Measurements from ENCODE around the gene LFNG.
"Not testable (repeated sequence)": the region's sequence is repeated elsewhere in the genome, so short reads cannot be mapped to it uniquely, and the experiment has no call there.

LFNG gene

DNA sequence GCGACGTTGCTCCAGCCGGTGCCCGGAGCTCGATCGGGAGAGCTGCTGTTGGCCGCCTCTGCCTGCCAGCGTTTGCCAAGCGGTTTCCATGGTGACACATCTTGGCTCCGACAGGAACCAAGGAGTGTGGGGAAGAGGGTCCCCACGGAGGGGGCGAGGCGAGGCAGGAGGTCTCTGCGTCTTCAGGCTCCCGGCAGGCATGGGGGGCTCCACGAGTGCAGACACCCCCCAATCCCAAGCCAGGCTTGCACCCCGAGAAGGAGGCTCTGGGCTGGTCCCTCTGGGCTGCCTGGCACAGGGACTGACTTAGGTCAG is 12.2 kb downstream of the LFNG start:
- not testable (repeated sequence) for DNase-seq

DNA sequence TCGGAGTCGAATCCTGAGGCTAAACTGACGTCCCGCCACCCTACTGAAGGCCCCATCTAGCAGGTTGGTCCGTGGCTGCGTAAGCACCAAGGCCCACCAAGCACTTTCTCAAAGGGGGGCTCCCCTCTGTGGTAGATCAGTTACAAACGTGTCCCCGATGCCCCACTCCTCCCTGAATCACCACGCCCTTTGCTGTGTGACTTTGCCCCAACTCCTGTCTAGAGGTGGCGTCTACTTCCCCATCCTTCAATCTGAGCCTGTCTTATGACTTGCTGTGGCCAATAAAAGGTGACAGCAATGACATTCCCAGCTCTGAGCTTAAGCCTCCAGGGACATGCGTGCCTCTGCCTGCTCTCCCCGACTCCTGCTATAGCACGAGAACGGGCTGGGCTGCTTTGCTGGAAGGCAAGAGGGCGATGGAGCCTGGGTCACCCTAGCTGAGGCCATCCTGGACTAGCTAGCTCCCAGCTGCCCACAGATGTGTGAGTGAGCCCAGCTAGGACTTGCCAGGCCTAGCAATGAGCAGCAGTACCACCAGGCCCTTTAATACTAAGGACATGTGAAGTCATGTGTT is 12.7 kb downstream of the LFNG start:
- DNase-seq: not testable (repeated sequence)

DNA sequence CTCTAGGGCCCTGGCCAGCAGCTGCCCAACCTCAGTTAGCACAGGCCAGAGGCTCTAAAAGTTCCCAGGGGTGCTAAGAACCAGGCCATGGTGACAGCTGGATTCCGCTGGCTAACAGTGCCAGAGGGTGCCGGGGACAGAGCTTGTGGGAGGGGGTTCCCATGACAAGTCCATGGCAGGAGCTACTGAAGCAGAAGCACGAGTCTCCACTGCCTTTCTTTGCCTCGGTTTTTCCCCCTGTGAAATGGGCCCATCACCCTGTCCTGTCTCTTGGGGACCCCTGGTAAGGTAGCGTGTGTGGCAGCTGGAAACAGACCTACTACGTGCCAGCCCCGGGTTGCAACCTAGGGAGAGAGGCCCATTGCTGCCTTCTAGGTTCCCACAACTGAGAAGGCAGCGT is 13.2 kb downstream of the LFNG start:
- not testable (repeated sequence) for DNase-seq

DNA sequence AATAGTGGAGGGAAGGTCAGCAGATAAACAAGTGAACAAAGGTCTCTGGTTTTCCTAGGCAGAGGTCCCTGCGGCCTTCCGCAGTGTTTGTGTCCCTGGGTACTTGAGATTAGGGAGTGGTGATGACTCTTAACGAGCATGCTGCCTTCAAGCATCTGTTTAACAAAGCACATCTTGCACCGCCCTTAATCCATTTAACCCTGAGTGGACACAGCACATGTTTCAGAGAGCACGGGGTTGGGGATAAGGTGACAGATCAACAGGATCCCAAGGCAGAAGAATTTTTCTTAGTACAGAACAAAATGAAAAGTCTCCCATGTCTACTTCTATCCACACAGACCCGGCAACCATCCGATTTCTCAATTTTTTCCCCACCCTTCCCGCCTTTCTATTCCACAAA is 14.0 kb downstream of the LFNG start:
- not testable (repeated sequence) for DNase-seq

- not testable (repeated sequence) for DNase-seq
Observed at GRCh38 chr7:2534214-2534613, 14.6 kb downstream of the LFNG start.

DNA sequence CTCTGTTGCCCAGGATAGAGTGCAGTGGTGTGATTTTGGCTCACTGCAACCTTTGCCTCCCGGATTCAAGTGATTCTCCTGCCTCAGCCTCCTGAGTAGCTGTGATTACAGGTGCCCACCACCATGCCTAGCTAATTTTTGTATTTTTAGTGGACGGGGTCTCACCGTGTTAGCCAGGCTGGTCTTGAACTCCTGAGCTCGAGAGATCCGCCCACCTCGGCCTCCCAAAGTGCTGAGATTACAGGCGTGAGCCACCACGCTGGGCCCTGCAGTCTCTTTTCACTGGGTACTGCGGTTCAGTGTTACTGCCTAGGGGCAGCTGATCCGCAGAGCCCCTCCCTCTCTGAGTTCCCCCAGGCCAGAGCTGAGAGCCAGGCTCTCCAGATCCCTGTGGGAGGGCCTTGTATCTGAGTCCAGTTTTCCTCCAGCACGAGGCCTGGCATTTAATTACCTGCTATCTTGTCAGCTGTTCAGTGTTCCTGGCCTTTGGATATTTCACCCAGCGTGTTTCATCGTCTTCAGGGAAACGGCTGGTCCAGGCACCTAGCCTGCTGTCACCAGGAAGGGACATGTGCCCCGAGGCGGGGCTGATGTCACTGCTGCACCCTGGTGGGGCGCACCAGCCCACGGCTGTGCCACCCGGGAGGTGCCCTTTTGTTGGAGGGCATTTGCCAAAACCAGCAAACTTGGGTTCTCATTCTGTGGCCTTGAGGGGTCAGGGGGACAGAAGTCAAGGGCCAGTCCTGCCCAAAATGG is 16.5 kb downstream of the LFNG start:
- DNase-seq: not testable (repeated sequence)

DNA sequence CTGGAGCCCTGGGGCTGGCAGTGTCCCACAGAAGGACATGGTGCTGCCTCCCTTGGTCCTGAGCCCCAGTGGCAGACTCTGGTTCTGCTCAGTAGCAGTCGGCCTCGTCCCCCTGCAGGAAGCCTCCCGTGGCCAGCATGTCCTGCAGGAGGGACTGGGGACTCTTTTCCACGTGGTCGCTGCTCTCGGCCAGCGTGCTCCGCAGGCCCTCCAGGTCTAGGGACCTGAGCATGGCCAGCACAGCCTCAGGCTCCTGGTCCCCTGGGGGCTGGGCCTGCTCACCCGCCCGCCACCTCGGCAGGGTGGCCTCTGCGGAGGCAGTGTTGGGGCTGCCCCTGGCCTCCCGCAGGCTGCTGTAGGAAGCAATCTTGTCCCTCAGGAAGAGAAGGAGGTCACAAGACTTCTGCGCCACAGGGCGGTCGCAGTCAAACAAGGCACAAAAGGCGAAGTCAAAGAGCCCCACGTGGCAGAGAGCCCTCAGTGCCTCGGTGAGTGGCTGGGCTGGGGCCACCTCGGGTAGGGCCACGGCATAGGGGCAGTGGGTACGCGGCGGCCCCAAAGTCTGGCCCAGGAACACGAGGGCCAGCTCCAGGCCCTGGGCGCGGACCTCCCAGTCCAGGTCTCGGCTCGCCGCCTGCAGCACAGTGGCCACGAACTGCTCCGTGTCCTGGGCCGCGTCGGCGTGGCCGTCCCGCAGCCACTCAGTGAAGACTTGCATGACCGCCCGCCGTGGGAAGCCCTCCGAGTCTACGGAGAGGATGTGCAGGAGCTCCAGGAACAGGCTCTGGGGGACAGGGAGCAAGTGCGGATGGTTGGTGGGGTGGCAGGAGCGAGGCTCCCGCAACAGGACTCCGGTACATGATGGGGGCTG is 18.6 kb downstream of the LFNG start:
- no peak for DNase-seq

GRCh38 chr7:2539031-2539911 is 19.7 kb downstream of the LFNG start:
- no peak for DNase-seq

GRCh38 chr7:2540133-2540532 is 20.6 kb downstream of the LFNG start:
- no peak for DNase-seq

DNA sequence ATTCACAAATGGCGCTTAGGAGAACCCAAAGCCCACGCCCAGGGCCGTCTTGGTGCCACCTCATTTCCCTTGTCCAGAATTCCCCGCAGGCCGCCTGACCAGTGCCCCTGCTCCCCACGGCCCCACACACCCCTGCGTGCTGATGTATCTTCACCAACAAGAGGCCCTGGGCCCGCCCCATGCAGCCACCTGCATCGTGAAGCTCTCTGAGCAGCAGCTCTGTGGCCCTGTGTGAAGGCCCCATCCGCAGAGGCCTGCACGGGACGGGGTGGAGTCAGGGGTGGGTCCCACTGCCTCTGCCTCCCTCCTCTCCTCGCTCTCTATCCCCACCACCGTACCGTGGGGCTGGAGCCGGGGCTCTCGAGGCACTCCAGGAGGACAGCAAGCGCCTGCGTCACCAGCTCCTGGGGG is 21.1 kb downstream of the LFNG start:
- DNase-seq: no peak

DNA sequence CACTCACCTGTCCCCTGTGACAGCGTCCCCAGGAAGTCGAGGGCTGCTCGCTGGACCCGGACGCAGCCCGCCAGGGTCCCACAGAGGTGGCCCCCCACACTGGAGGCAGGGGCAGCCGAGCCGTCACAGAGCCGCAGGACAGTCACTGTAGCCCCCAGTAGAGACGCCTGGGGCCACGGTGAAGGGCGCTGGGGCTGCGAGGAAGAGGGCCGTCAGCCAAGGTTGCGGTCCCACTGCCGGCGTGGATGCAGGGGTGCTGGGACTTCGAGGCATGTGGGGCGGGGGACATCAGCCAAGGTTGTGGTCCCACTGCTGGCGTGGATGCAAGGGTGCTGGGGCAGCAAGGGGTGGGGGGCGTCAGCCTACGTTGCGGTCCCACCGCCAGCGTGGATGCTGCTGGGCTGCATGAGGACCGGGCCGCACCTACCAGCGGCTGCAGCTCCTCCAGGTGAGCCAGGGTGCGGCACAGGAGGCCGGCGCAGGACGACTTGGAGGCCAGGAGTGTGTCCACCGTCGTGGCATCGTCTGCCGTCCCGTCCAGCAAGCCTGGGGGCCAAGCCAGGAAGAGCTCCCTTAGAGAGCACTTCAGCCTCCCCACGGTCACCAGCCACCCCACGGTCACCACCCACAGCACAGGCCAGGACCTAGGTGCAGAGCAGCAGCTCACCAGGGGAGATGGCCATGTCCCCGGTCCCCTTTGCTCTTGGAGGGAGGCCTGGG is 21.9 kb downstream of the LFNG start:
- no peak for DNase-seq

DNA sequence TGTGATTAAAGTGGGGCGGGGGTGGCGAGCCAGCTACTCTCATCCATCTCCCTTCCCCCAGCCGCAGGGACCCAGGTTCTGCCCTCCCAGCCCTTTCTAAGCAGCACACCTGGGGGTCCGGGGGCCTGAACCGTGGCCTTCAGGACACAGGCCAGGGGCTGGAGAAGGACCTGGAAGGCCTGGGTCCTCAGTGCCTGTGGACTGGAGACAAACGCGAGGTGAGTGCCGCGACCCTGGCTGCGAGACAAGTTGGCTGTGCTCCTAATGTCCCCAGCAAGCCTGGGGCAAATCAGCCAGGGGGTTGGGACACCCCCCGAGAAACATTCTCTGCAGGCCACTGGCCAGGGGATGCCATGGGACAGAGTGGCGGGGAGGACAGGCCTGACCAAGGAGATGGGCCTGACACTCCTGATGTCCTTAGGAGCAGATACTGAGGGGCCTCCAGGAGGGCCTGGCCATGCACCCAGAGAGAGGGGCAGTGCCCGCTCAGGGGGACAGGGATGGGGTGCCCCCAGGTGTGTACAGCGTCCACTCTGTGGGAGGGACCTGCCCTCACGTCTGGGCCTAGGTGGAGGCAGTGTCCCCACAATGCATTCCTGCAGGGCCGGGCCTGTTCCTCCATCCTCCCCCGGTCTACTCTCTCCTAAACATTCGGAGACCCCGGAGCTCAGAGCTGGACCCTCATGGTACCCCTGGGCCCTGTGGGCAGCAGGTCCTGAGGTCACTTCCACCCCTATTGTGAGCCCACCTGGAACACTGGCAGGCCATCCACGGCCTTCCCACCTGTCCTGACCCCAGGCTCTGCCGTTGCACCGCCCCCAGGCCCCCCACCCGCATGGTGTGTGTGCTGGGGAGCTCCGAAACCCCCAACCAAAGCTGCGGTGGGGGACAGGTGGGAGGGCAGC is 22.7 kb downstream of the LFNG start:
- no peak for DNase-seq

DNA sequence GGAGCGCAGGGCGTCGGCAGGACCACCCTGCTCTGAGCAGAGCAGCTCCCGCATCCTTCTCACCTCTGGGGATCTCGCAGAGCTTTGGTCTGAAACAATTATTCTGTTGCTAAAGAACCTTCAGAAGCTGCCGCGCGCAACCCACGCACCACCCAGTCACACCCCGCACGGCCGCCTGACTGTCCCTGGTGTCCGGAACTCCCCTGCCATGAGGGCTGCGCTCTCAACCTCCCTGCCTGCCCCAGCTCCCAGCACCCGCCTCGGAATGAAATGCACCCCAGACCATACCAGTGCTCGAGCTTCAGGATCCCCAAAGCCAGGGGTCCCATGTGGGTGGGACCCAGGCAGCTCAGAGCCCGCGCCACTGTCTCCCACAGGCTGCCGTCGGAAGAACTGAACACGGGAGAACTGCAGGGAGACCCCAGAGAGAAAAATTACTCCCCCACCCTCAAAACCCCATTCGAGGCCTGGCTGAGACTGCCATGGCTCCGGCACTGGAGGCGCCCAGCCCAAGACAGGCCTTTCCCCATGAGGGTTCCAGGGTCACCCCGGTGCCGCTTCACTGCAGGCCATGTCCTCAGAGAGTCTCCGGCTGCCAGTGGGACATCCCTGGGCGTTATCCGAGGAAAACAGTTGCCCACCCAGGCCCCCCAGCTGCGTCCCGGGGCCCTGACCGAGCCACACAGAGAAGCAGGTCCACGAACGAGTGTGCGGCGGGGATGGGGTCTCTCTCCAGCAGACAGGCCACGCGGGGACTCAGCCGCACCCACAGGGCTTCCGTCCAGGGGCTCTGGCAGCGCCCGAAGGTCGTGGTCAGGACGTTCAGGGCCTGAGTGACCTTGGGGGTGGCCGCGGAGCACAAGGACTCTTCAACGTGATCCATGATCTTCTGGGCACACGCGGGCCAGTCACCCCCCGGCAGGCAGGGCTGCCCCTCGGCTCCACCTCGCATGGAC is 23.6 kb downstream of the LFNG start:
- DNase-seq: no peak

DNA sequence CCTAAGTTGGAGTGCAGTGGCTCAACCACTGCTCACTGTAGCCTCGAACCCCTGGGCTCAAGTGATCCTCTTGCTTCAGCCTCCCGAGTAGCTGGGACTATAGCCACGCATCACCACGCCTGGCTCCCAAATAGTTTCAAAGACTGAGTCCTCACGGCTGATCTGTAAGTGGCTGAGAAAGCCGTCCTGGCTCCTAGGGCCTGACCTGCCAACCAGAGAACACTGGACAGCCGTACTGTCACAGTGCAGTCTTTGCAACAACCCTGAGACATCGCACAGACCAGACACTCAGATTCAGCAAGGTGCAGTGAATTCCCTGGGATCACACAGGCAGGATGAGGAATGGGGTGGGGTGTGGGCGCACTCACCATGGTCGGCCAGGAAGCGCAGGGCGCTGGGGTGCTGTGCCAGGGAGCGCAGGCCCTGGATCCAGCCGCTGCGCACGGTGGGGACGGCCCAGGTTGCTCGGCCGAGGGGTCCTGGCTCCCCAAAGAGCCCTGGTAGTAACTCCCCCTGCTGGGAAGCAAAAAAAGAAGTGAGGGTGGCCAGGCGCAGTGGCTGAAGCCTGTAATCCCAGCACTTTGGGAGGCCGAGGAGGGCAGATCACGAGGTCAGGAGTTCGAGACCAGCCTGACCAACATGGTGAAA is 25.1 kb downstream of the LFNG start:
- no peak for DNase-seq

DNA sequence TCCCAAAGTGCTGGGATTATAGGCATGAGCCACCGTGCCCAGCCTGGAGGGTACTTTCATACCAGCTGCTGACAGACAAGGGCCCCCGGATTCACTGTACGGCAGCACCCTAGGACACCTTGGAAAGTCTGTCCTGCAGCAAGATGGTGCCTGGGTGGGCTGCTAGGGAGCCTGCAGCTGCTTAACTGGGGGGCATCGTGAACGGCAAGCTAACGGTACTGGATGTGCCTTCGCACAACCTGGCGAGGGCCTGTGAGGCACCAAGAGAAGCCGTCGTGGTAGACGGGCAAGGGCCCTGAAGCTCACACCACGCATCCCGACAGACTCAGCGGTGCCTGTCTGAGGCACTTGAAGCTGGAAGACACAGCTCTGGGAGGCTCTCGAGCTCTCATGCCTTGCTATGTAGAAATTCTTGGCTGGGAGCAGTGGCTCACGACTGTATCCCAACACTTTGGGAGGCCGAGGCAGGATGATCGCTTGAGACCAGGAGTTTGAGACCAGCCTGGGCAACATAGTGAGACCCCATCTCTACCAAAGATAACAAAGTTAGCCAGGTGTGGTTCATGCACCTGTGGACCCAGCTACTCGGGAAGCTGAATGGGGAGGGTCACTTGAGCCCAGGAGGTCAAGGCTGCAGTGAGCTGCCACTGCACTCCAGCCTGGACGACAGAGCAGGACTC is 26.3 kb downstream of the LFNG start:
- no peak for DNase-seq

DNA sequence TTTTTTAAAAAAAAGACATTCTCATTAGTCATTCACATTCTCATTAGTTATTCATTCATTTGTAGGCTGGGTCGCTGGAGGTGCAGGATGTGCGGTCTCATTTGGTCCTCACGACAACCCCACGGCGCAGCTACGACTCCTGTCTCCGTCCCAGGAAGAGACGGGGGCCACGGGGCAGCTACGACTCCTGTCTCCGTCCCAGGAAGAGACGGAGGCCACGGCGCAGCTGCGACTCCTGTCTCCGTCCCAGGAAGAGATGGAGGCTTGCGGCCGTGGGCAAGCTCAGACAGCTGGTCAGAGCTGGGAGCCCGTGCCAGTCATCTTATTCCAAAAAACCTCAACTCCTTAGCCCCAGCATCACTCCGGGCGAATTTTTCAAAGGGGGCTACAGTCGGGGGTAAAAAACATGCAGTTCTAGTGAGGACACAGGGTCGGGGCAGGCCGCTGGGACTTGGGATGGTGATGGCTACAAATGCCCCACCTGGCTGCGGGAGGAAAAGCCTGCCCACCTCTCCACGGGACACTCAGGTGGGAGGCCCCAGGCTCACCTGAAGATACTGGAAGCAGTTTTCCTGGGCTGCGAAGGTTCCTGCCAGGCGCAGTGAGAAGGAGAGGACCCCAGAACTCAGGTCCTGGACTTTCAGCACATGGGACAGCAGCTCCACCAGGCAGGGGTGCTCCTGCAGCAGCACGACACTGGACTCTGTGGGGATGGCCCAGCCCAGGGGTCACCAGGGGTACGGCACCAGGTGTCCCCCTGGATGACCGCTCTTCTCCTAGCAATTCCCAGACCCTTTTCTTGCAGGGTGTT is 27.4 kb downstream of the LFNG start:
- DNase-seq: no peak

- DNase-seq: no peak
Observed at GRCh38 chr7:2551418-2551817, 31.8 kb downstream of the LFNG start.

- DNase-seq: no peak
Observed at GRCh38 chr7:2553108-2553507, 33.5 kb downstream of the LFNG start.

All from NCI-H774 (cell line).